ENCODE results near the gene CES2. TPM values are rescaled to one million over a fixed set of nuclear protein-coding genes. Genes with fewer than 3 reads are reported as not detected.

Gene CES2
- total and polyA plus RNA-seq, 2 of the 8 experiments (the other 6 are each of a cell fraction or from before 2014, with no cell fraction given) = 8.6 to 14.7 TPM

DNA sequence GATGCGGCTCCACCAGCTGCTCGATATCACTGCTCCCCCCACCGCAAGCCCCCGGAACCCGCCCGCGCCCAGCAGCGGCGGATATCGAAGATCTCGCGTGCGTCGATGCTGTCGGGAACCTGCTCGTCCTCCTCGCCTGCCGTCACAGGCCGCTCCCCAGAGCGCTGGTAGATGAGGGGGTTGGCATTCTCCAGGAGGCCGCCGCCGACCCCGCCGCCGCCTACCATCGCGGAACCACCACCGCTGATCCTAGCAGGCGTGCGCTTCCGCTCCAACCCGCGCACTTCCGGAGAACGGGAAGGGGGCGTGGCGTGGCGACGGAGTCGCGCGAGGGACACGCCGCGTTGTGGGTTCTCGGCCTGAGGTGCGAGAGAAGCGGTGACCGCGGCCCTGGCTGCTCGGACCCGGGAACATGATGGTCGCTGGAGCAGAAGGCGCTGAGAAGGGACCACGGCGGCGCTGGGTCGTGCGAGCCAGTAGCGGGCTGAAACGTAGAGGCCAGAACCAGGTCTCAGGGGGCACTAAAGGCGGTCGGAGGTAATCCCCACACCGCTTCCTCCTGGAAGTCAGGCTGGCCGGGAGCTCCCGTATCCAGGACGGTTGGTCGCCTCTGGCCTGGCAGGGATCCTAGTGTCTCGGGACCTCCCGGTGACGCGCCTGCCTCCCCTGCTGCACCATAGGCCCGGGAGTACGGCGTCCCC, 1.0 kb upstream of the CES2 start, which contains the start of gene CIAO2B (continued):
- TF ChIP-seq SP1 (IDR thresholded peaks at IDR 0.05; ENCODE audit: low read depth, low read length) = 0 out of 2 replicates have a peak, but pooled peaks have one; percentile 19
- no peak for TF ChIP-seq ATF2 (IDR thresholded peaks at IDR 0.05; ENCODE audit: low read length)
- TF ChIP-seq SIN3A (conservative IDR thresholded peaks at IDR 0.05 in 1 of 2, IDR thresholded peaks at IDR 0.05 in 1 of 2; ENCODE audit: low read depth in 1 of 2, low read length in 2 of 2) = peak in 1 of 2 experiments; percentile 79; a peak in 1 of 4 replicates
- TF ChIP-seq NANOG (IDR thresholded peaks at IDR 0.05; ENCODE audit: insufficient read depth, low read depth, low read length, poor library complexity, severe bottlenecking) = no peak
- peak; percentile 85 for TF ChIP-seq PHF8 (conservative IDR thresholded peaks at IDR 0.05; ENCODE audit: low read depth, low read length)
- peak; percentile 57; the same call in 1 of the 2 replicates for TF ChIP-seq CREB1 (IDR thresholded peaks at IDR 0.05)
- TF ChIP-seq ASH2L (IDR thresholded peaks at IDR 0.05; ENCODE audit: low read length) = peak; percentile 82
- TF ChIP-seq RAD21 (IDR thresholded peaks at IDR 0.05 in 1 of 2, conservative IDR thresholded peaks at IDR 0.05 in 1 of 2; ENCODE audit: low read depth in 2 of 2, low read length in 2 of 2) = no peak
- TF ChIP-seq TEAD4 (IDR thresholded peaks at IDR 0.05; ENCODE audit: low read depth, low read length) = no peak
- no peak for TF ChIP-seq NRF1 (IDR thresholded peaks at IDR 0.05; ENCODE audit: low read depth, low read length)
- TF ChIP-seq GABPA (IDR thresholded peaks at IDR 0.05; ENCODE audit: borderline replicate concordance, insufficient read depth, low read length) = peak; percentile 88; the same call in 1 of the 2 replicates
- TF ChIP-seq TBP (IDR thresholded peaks at IDR 0.05; ENCODE audit: low read depth, low read length) = peak; percentile 43; the same call in 1 of the 2 replicates
- no peak for TF ChIP-seq CBX5 (IDR thresholded peaks at IDR 0.05; ENCODE audit: low read depth, low read length)
- TF ChIP-seq KDM4A (IDR thresholded peaks at IDR 0.05; ENCODE audit: low read depth, low read length, severe bottlenecking) = peak; percentile 87
- TF ChIP-seq POU5F1 (IDR thresholded peaks at IDR 0.05; ENCODE audit: low read depth, low read length) = no peak
- TF ChIP-seq SP2 (IDR thresholded peaks at IDR 0.05; ENCODE audit: low read length) = no peak
- no peak for TF ChIP-seq POLR2AphosphoS5 (IDR thresholded peaks at IDR 0.05; ENCODE audit: low read depth, low read length)
- TF ChIP-seq EZH2 (IDR thresholded peaks at IDR 0.05; ENCODE audit: low read depth, low read length, severe bottlenecking) = no peak
- no peak for TF ChIP-seq TCF12 (IDR thresholded peaks at IDR 0.05; ENCODE audit: low read depth, low read length)
- TF ChIP-seq TAF1 (IDR thresholded peaks at IDR 0.05; ENCODE audit: low read depth, low read length) = peak; percentile 54; the same call in 1 of the 2 replicates
- 0 out of 2 replicates have a peak, but pooled peaks have one; percentile 47 for TF ChIP-seq SP4 (IDR thresholded peaks at IDR 0.05; ENCODE audit: low read length)
- TF ChIP-seq SUZ12 (IDR thresholded peaks at IDR 0.05; ENCODE audit: low read length) = no peak
- TF ChIP-seq, protein P1, sequence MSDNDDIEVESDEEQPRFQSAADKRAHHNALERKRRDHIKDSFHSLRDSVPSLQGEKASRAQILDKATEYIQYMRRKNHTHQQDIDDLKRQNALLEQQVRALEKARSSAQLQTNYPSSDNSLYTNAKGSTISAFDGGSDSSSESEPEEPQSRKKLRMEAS (IDR thresholded peaks at IDR 0.05) = peak; percentile 78

All from H1 (cell line).